ENCODE data around the gene BTF3L4.

The BTF3L4 gene

DNA sequence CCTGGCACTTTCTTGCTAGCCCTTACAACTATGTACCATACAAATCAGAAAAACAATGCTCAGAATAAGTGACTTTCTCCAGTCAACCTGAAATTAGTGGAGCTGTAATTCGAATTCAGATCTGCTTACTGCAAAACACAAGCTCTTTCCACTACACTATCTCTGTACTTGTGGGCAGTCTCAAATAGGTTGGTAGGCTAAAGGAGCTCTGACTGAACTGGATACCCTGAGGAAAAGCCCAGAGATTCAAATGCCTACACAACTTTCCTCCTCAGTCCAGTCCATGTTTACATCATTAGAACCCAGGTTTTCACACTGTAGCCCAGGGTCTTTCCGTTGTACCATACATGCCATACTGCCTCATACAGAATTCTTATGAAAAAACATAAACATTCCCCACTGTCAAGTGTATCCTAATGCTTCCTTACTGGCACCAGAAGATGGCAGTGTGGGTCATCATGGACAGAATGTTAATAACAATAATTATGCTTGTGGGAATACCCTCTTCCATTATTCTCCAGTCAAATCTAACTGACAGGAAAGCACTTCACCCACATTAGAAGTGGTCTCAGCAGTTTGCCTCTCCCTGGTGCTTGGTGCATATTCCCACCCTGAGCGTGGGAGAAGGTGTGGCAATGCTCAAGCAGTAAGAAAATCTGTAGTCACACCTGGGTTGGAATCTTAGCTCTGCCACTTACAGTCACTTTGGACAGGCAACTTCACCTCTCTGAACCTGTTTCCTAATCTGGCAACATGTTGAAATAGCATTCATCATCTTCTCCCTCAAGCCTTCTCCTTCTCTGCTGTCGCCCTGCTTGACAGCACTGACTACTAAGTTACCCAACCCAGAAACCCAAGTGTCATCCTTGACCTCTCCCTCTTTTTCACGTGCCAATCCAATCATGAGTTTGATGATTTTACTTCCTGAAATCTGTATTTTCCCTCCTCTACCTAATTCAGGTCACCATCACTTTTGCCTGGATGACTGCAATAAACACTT is 71.4 kb downstream of the BTF3L4 start:
- DNase-seq, result no peak

GRCh38 chr1:52139817-52140540 is 83.9 kb downstream of the BTF3L4 start:
- no peak for DNase-seq

Measured in activated gamma-delta T cell (primary cell).